ENCODE results near the gene ICE2. TPM values are rescaled to one million over a fixed set of nuclear protein-coding genes. Genes with fewer than 3 reads are reported as not detected.

ICE2 gene
- total and polyA plus RNA-seq, 11 donors: 8.4 to 28.8 (median 21.6) TPM

DNA sequence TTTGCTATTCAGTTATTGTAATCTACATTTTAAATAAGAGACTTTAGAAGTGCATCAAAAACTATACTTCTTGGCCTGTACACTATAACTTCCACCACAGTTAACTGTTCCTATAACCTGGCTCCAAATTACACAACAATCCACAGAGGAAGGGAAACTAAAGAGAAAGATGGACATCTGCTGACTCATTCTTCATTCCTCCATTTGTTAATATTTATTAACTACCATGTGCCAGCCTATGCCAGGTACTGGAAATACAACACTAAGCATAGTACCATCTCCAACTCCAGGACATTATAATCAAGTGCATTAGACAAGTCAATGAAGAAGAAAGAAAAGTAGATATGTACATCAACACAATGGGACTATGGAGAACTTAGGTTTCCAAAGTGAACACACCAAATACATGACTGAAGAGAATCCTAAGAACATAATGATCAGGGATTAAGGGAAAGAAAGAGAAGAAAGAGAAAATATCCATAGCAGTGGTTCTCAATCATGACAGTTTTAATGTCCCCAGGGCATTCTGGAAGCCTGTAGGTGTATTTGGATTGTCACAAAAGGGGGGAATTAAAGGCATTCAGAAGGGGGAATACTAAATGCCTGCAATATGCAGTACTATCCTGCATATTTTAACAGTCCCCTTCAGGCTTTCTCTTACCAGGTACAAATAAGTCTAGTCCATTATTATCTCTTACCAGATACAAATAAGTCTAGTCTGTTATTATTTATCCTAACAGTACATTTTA, 8.9 kb downstream of the ICE2 start:
- Histone ChIP-seq H3K9me3 (no peaks in the 10 kb centered on the region), H3K4me3 (no peak overlapping the region), H3K4me1 (peaks cover 0 to 10% (median 0%) of the 10 kb centered on the region in 12 donors), H3K27me3 (no peaks in the 10 kb centered on the region), H3K27ac (no peak overlapping the region), H3K36me3 (peaks cover 0 to 96% (median 76%) of the 10 kb centered on the region in 9 donors)
- no peak for DNase-seq
- no peak for ATAC-seq
- intact Hi-C loops (cut with DNase I): no loop called here
- no peak for TF ChIP-seq POLR2A (IDR thresholded peaks at IDR 0.05)
- no peak for TF ChIP-seq CTCF (IDR thresholded peaks at IDR 0.05)

DNA sequence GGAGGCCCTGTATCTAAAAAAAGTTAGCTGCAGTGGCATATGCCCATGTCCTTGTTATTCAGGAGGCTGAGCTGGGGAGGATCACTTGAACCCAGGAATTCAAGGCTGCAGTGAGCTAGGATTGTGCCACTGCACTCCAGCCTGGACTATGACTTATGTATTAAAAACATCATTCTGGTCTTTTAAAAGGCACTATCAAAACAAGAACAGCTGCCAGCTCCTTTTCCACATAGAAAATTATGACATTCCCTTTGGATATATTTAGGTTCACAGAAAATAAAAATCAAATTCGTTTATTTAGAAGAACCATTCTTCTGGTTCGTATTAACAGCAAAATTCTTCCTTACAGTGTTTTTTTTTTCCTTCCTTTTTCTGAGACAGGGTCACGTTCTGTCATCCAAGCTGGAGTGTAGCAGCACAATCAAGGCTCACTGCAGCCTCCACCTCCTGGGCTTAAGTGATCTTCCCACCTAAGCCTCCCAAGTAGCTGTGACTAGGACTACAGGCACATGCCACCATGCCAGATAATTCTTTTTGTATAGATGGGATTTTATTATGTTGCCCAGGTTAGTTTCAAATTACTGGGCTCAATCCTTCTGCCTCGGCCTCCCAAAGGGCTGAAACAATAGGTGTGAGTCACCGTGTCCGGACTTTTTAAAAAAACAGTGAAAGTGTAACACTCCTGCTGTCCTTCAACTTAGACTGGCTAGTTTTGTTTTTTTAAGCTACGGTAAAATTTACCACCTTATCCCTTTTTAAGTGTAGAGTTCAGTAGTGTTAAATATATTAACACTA, 13.9 kb downstream of the ICE2 start:
- no peak for ATAC-seq
- Histone ChIP-seq H3K9me3 (no peaks in the 10 kb centered on the region), H3K4me1 (peaks cover 0 to 3% (median 0%) of the 10 kb centered on the region in 12 donors), H3K27me3 (no peaks in the 10 kb centered on the region), H3K36me3 (peaks cover 0 to 97% (median 64%) of the 10 kb centered on the region in 9 donors), H3K4me3 (no peak overlapping the region), H3K27ac (no peak overlapping the region)
- TF ChIP-seq CTCF (IDR thresholded peaks at IDR 0.05): no peak
- TF ChIP-seq POLR2A (IDR thresholded peaks at IDR 0.05): no peak
- WGBS, 4 donors: 70 to 76% (median 74%) methylated on average over 7 of the region's 7 CpGs
- DNase-seq: no peak
- intact Hi-C loops (cut with DNase I): no loop called here

GRCh38 chr15:60462027-60462426, 16.9 kb downstream of the ICE2 start:
- Histone ChIP-seq H3K9me3 (no peaks in the 10 kb centered on the region), H3K36me3 (peaks cover 0 to 89% (median 41%) of the 10 kb centered on the region in 9 donors)
- TF ChIP-seq POLR2A (IDR thresholded peaks at IDR 0.05) (no peak), CTCF (IDR thresholded peaks at IDR 0.05) (no peak)

DNA sequence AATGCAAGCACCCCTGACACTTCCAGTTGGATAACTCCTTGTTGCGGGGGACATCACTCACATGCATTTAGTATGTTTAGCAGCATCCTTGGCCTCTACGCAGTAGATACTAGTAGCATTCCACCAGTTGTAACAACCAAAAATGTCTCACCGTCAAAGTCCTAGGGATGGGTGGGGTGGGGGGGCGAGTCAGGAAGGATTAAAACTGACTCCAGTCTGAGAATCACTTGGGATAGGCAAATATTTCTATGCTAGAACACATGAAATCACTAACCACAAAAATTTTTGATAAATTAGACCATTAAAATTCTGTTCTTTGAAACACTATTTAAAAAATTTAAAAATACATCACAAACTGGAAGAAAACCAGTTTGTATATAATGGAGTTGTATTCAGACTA, 18.0 kb downstream of the ICE2 start:
- 98 to 99% (median 98%) methylated on average over 4 of the region's 4 CpGs for WGBS, 4 donors

More at GRCh38 chr15:60462027-60462426, 16.9 kb downstream of the ICE2 start:
- Histone ChIP-seq H3K4me1 (peaks cover 0 to 6% (median 0%) of the 10 kb centered on the region in 12 donors), H3K4me3 (no peak overlapping the region), H3K27me3 (no peaks in the 10 kb centered on the region), H3K27ac (no peak overlapping the region)
- DNase-seq: no peak
- intact Hi-C loops (cut with DNase I): no loop called here
- ATAC-seq: no peak

More for the DNA sequence above, 18.0 kb downstream of the ICE2 start:
- no peak overlapping the region for H3K4me3 ChIP-seq
- ATAC-seq (no peak), DNase-seq (no peak)
- no peaks in the 10 kb centered on the region for H3K27me3 ChIP-seq
- H3K4me1 ChIP-seq: peaks cover 0 to 6% (median 0%) of the 10 kb centered on the region in 12 donors
- intact Hi-C loops (cut with DNase I): no loop called here
- H3K36me3 ChIP-seq: peaks cover 0 to 81% (median 35%) of the 10 kb centered on the region in 9 donors
- TF ChIP-seq POLR2A (IDR thresholded peaks at IDR 0.05) (no peak), CTCF (IDR thresholded peaks at IDR 0.05) (no peak)
- H3K9me3 ChIP-seq: no peaks in the 10 kb centered on the region
- H3K27ac ChIP-seq: no peak overlapping the region
